ENCODE results near the gene PDZD4.

The PDZD4 gene

DNA sequence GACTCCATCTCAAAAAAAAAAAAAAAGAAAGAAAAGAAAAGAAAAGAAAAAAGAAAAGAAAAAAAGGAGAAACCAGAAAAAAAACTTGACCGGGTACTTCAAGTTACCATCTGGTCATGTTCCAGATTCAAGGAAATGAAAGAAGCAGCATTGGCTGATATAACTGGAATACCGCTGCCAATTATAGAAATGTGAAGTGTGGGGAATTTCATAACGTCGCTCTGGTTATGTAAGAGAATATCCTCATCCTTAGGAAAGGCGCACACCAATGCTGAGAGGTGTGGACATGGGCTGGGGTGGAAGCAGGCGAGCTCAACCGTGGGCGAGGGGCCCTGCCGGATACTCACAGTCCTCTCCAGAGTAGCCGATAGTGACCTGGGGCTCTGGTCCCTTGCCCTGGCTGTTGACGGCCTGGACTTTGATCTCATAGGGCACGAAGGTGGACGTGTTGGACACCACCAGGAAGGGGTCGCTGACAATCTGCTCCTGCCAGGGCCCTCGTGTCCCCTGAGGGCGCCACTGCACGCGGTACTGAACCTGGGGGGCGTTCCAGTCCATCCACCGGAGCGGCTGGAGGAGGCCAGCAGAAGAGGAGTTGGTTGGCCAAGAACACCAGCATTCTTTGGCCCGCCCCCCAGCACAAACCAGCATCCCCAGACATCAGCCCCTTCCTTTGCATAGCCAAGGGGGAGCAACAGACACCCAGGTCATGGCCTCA is 36.1 kb upstream of the PDZD4 start:
- no peak for DNase-seq
- Histone ChIP-seq H3K9ac (ENCODE audit: low read length) (no peak overlapping the region), H3K27ac (ENCODE audit: low read length) (no peak overlapping the region), H3K9me3 (replicated peaks; ENCODE audit: insufficient read depth, low read length) (no peaks in the 10 kb centered on the region), H3K9me2 (replicated peaks; ENCODE audit: insufficient read depth, low read length) (no peaks in the 10 kb centered on the region), H3K27me3 (replicated peaks; ENCODE audit: insufficient read depth, low read length) (peaks cover 53% of the 10 kb centered on the region), H3K79me2 (ENCODE audit: low read length) (no peaks in the 10 kb centered on the region), H4K20me1 (ENCODE audit: insufficient read depth, low read length) (no peaks in the 10 kb centered on the region), H3K4me1 (ENCODE audit: low read length) (no peaks in the 10 kb centered on the region), H3F3A (ENCODE audit: insufficient read depth, low read length) (no peaks in the 10 kb centered on the region), H2AFZ (ENCODE audit: low read length) (no peak overlapping the region), H3K4me2 (ENCODE audit: low read depth, low read length) (no peak overlapping the region), H3K36me3 (replicated peaks; ENCODE audit: insufficient read depth, low read length) (no peaks in the 10 kb centered on the region), H3K4me3 (ENCODE audit: low read length) (no peak overlapping the region)
- no peak for TF ChIP-seq EZH2phosphoT487 (IDR thresholded peaks at IDR 0.05; ENCODE audit: low read length)
- TF ChIP-seq CTCF (IDR thresholded peaks at IDR 0.05; ENCODE audit: low read length), result no peak
- no peak for TF ChIP-seq EZH2 (optimal IDR thresholded peaks at IDR 0.05; ENCODE audit: low read depth, low read length)

DNA sequence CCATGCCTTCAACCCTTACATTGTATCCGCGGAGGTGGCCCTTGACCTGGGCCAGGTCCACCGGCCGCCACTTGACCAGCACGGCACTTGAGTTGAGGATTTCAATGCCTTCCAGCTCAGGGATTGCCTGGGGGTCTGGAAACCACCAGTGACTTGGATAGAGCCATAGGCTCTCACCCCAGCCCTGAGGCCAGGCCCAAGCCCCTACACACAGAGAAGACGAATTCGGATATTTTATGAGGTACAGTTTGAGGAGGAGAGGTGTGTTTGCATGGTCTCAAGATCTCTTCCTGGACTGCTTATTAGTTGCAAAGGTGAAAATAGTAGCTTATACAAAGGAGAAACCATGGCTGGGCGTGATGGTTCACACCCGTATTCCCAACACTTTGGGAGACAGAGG is 35.3 kb upstream of the PDZD4 start:
- Histone ChIP-seq H2AFZ (ENCODE audit: low read length) (no peak overlapping the region), H3K27me3 (replicated peaks; ENCODE audit: insufficient read depth, low read length) (peaks cover 59% of the 10 kb centered on the region)
- no peak for DNase-seq

GRCh38 chrX:153865321-153865580 is 34.9 kb upstream of the PDZD4 start:
- H3F3A ChIP-seq (ENCODE audit: insufficient read depth, low read length), result no peaks in the 10 kb centered on the region
- H3K27ac ChIP-seq (ENCODE audit: low read length), result no peak overlapping the region
- H3K4me1 ChIP-seq (ENCODE audit: low read length), result no peaks in the 10 kb centered on the region
- H3K27me3 ChIP-seq (replicated peaks; ENCODE audit: insufficient read depth, low read length), result peaks cover 59% of the 10 kb centered on the region
- no peak overlapping the region for H3K4me3 ChIP-seq (ENCODE audit: low read length)
- no peaks in the 10 kb centered on the region for H3K9me3 ChIP-seq (replicated peaks; ENCODE audit: insufficient read depth, low read length)
- H4K20me1 ChIP-seq (ENCODE audit: insufficient read depth, low read length), result no peaks in the 10 kb centered on the region
- no peak overlapping the region for H3K9ac ChIP-seq (ENCODE audit: low read length)
- no peaks in the 10 kb centered on the region for H3K9me2 ChIP-seq (replicated peaks; ENCODE audit: insufficient read depth, low read length)
- H3K79me2 ChIP-seq (ENCODE audit: low read length), result no peaks in the 10 kb centered on the region
- no peak overlapping the region for H2AFZ ChIP-seq (ENCODE audit: low read length)
- H3K4me2 ChIP-seq (ENCODE audit: low read depth, low read length), result no peak overlapping the region
- H3K36me3 ChIP-seq (replicated peaks; ENCODE audit: insufficient read depth, low read length), result no peaks in the 10 kb centered on the region
- no peak for DNase-seq
- no peak for TF ChIP-seq EZH2phosphoT487 (IDR thresholded peaks at IDR 0.05; ENCODE audit: low read length)
- TF ChIP-seq EZH2 (optimal IDR thresholded peaks at IDR 0.05; ENCODE audit: low read depth, low read length), result no peak
- no peak for TF ChIP-seq CTCF (IDR thresholded peaks at IDR 0.05; ENCODE audit: low read length)

More for the DNA sequence above, 35.3 kb upstream of the PDZD4 start:
- Histone ChIP-seq H4K20me1 (ENCODE audit: insufficient read depth, low read length) (no peaks in the 10 kb centered on the region), H3K9me2 (replicated peaks; ENCODE audit: insufficient read depth, low read length) (no peaks in the 10 kb centered on the region), H3F3A (ENCODE audit: insufficient read depth, low read length) (no peaks in the 10 kb centered on the region), H3K4me3 (ENCODE audit: low read length) (no peak overlapping the region), H3K9me3 (replicated peaks; ENCODE audit: insufficient read depth, low read length) (no peaks in the 10 kb centered on the region), H3K4me2 (ENCODE audit: low read depth, low read length) (no peak overlapping the region), H3K9ac (ENCODE audit: low read length) (no peak overlapping the region), H3K4me1 (ENCODE audit: low read length) (no peaks in the 10 kb centered on the region), H3K36me3 (replicated peaks; ENCODE audit: insufficient read depth, low read length) (no peaks in the 10 kb centered on the region), H3K27ac (ENCODE audit: low read length) (no peak overlapping the region), H3K79me2 (ENCODE audit: low read length) (no peaks in the 10 kb centered on the region)
- TF ChIP-seq CTCF (IDR thresholded peaks at IDR 0.05; ENCODE audit: low read length), result no peak
- TF ChIP-seq EZH2phosphoT487 (IDR thresholded peaks at IDR 0.05; ENCODE audit: low read length), result no peak
- TF ChIP-seq EZH2 (optimal IDR thresholded peaks at IDR 0.05; ENCODE audit: low read depth, low read length), result no peak
